CD8-positive, alpha-beta memory T cell (primary cell): ENCODE data around the gene MED27. TPM values are rescaled to one million over a fixed set of nuclear protein-coding genes. Genes with fewer than 3 reads are reported as not detected.
A peak's percentile ranks its signal among the peaks of the same experiment; 100 is the strongest.

Source experiments
- CTCF ChIA-PET: fragments of 350-600 bp; sonication (Branson Sonifier 250); formaldehyde crosslinking; loops from one replicate; lab custom pipeline; 2021; ENCODE audit warnings: antibody characterized with exemption; lab: Charles Lee
- POLR2A ChIA-PET: fragments of 350-600 bp; sonication (Branson Sonifier 250); formaldehyde crosslinking; loops from one replicate; lab custom pipeline; 2021; ENCODE audit warnings: antibody characterized with exemption; lab: Charles Lee
- DNase-seq, 5 donors: peaks; one replicate each; pipeline versions ENCODE4 v3.0.0 to v3.0.0-alpha.2; 2020 to 2022; ENCODE audit warnings: mixed read lengths in 1 of 5
- H3K27ac ChIP-seq: one replicate; pipeline ENCODE4 v1.7.0; 2013; ENCODE audit warnings: low read depth, mild to moderate bottlenecking, low read length, moderate library complexity
- H3K27me3 ChIP-seq: 2 replicates; pipeline ENCODE4 v1.7.0; 2013; ENCODE audit warnings: low read length, mild to moderate bottlenecking; ENCODE audit not compliant: insufficient read depth, poor library complexity, severe bottlenecking
- H3K36me3 ChIP-seq: 2 replicates; pipeline ENCODE4 v1.7.0; 2013; ENCODE audit warnings: mild to moderate bottlenecking, low read length, moderate library complexity; ENCODE audit not compliant: insufficient read depth
- H3K4me1 ChIP-seq: 2 replicates; pipeline ENCODE4 v1.7.0; 2013; ENCODE audit warnings: mild to moderate bottlenecking, low read length, moderate library complexity; ENCODE audit not compliant: insufficient read depth
- H3K4me3 ChIP-seq: 2 replicates; pipeline ENCODE4 v1.7.0; 2013; ENCODE audit warnings: mild to moderate bottlenecking, low read length
- H3K9me3 ChIP-seq: 2 replicates; pipeline ENCODE4 v1.7.0; 2013; ENCODE audit warnings: mild to moderate bottlenecking, low read length
- H3K27ac Mint-ChIP-seq, 8 donors: one replicate each; pipeline ENCODE4 v1.8.0; 2020 to 2021; ENCODE audit warnings: mixed read lengths in 8 of 8, mild to moderate bottlenecking in 6 of 8, inconsistent platforms in 3 of 8, moderate library complexity in 3 of 8
- H3K27me3 Mint-ChIP-seq, 2 donors: one replicate each; pipeline ENCODE4 v1.8.0; 2020 to 2021; ENCODE audit warnings: mixed read lengths in 2 of 2, mild to moderate bottlenecking in 1 of 2, moderate library complexity in 1 of 2
- H3K36me3 Mint-ChIP-seq, 3 donors: one replicate each; pipeline ENCODE4 v1.8.0; 2020 to 2021; ENCODE audit warnings: mixed read lengths in 3 of 3, inconsistent platforms in 1 of 3, mild to moderate bottlenecking in 1 of 3
- H3K4me1 Mint-ChIP-seq, 3 donors: one replicate each; pipeline ENCODE4 v1.8.0; 2020 to 2021; ENCODE audit warnings: mixed read lengths in 3 of 3, inconsistent platforms in 1 of 3, mild to moderate bottlenecking in 1 of 3
- H3K4me3 Mint-ChIP-seq, 7 donors: one replicate each; pipeline ENCODE4 v1.8.0; 2020 to 2021; ENCODE audit warnings: mixed read lengths in 7 of 7, mild to moderate bottlenecking in 6 of 7, moderate library complexity in 4 of 7, inconsistent platforms in 2 of 7
- H3K9me3 Mint-ChIP-seq, 5 donors: one replicate each; pipeline ENCODE4 v1.8.0; 2020 to 2022; ENCODE audit warnings: mixed read lengths in 5 of 5, mild to moderate bottlenecking in 3 of 5, moderate library complexity in 2 of 5, inconsistent platforms in 1 of 5
- polyA plus RNA-seq: library from polyadenylated mRNA; unstranded; fragments of 300-500 nt; fragmentation: Illumina TruSeq; gene quantifications from one replicate; pipeline ENCODE4 v1.2.3, GENCODE V29; 2021
- total RNA-seq, 2 experiments: library from RNA; stranded (reverse); gene quantifications; one replicate each; pipeline ENCODE4 v1.2.3, GENCODE V29; 2021

MED27 gene
- total and polyA plus RNA-seq, 3 experiments from 2014 or later: 31.6 to 39.7 (median 35.9) TPM

- no peaks in the 10 kb centered on the region for H3K27me3 ChIP-seq
- no peaks in the 10 kb centered on the region for H3K4me1 ChIP-seq
- no peaks in the 10 kb centered on the region for H3K4me1 Mint-ChIP-seq
- H3K4me3 ChIP-seq: no peak overlapping the region
- ChIA-PET CTCF (no interaction called here), POLR2A (no interaction called here)
- peak overlapping the region in 1 of 8 donors; percentile 30 for H3K27ac Mint-ChIP-seq
- no peaks in the 10 kb centered on the region for H3K36me3 ChIP-seq
- DNase-seq: no peak
- no peaks in the 10 kb centered on the region for H3K9me3 ChIP-seq
- no peak overlapping the region for H3K4me3 Mint-ChIP-seq
- H3K27me3 Mint-ChIP-seq: peaks cover 11 to 49% of the 10 kb centered on the region in 2 donors
- H3K36me3 Mint-ChIP-seq: no peaks in the 10 kb centered on the region
- H3K27ac ChIP-seq: no peak overlapping the region
- no peaks in the 10 kb centered on the region for H3K9me3 Mint-ChIP-seq
Observed at GRCh38 chr9:131815970-131816873, 263.4 kb downstream of the MED27 start.

DNA sequence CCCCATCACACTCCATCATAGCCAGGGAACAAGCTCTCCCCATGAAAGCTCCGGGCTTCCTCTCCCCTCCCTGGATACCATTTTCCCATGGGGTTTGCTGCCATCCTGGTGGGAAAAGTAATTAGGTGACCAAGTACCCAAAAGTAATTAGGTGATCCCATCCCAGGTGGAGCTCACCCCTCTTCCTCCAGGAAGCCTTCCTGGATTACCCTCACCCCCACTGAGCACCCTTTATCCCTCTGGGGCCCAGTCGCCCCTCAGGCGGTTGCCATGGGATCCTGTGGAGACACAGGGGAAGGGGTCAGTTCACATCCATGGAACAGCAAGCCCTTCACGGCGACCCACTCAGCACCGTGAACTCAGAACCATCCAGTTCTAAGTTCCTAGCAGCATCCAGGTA is 265.0 kb downstream of the MED27 start:
- CTCF ChIA-PET: no interaction called here
- Histone ChIP-seq H3K9me3 (no peaks in the 10 kb centered on the region), H3K27ac (no peak overlapping the region), H3K36me3 (no peaks in the 10 kb centered on the region), H3K4me1 (no peaks in the 10 kb centered on the region), H3K27me3 (no peaks in the 10 kb centered on the region), H3K4me3 (no peak overlapping the region)
- no peak overlapping the region for H3K4me3 Mint-ChIP-seq
- DNase-seq: no peak
- no peaks in the 10 kb centered on the region for H3K4me1 Mint-ChIP-seq
- H3K27ac Mint-ChIP-seq: no peak overlapping the region
- no peaks in the 10 kb centered on the region for H3K36me3 Mint-ChIP-seq
- no peaks in the 10 kb centered on the region for H3K9me3 Mint-ChIP-seq
- peaks cover 12 to 49% of the 10 kb centered on the region in 2 donors for H3K27me3 Mint-ChIP-seq
- POLR2A ChIA-PET: no interaction called here

DNA sequence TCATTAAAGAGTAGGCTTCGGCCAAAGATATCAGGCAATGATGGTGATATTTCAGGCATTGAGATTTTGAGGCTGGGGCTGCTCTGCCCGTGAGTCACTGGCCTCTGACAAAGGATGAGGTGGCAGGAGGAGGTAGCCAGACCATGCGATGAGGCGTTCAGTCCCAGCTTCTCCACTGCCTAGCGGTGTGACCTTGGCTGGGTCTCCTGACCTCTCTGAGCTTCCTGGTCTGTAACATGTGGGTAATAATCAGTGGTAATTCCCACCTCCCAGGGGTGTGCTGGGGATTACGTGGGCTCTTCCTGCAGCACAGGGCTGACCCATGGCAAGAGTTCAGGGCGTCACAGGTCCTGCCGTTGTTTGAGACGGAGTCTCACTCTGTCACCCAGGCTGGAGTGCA is 266.6 kb downstream of the MED27 start:
- DNase-seq: no peak
- Histone ChIP-seq H3K4me3 (no peak overlapping the region), H3K36me3 (no peaks in the 10 kb centered on the region), H3K27ac (no peak overlapping the region), H3K27me3 (no peaks in the 10 kb centered on the region), H3K9me3 (no peaks in the 10 kb centered on the region), H3K4me1 (no peaks in the 10 kb centered on the region)
- no peaks in the 10 kb centered on the region for H3K9me3 Mint-ChIP-seq
- H3K27me3 Mint-ChIP-seq: peaks cover 9 to 45% of the 10 kb centered on the region in 2 donors
- ChIA-PET CTCF (no interaction called here), POLR2A (interaction anchor here (0.5 kb wide), 1 partner anchor 1205 kb away, joined by 4 read pairs; no protein-coding TSS in a partner anchor)
- H3K4me1 Mint-ChIP-seq: no peaks in the 10 kb centered on the region
- H3K36me3 Mint-ChIP-seq: no peaks in the 10 kb centered on the region
- no peak overlapping the region for H3K27ac Mint-ChIP-seq
- H3K4me3 Mint-ChIP-seq: no peak overlapping the region

DNA sequence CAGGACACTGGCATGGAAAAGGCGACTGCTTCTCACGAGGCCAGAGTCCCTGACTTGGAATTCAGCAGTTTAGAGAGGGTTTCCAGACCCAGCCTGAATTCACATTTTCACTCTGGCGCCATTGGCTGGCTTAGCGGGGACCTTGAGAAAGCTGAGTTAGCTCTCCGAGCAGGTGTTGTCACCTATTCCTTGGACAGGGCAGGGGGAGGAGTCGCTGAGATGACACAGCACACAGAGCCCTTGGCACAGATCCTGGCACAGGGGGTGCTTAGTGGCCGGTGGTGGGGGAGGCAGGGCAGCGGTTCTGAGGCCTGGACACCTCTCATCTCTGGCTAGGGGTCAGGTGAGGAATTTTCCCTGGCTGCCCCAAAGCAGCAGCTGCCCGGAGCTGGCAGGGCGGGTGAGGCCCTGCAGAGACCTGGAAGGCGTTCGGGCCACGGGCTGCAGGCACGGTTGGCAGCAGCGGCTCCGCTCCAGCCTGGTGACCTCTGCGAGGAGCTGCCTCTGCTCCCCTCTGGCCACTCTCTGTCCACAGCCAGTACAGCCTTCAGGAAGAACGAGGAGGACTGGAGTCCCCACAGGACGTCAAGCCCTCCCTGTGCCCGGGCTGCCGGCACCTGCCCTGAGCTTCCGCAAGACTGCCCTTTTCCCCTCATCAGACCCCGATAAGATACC is 267.4 kb downstream of the MED27 start:
- POLR2A ChIA-PET: interaction anchor here (0.5 kb wide), 1 partner anchor 1206 kb away, joined by 4 read pairs; no protein-coding TSS in a partner anchor
- Mint-ChIP-seq H3K9me3 (no peaks in the 10 kb centered on the region), H3K4me3 (no peak overlapping the region), H3K4me1 (no peaks in the 10 kb centered on the region), H3K27ac (peak overlapping the region in 2 of 8 donors; percentile 10 to 38), H3K36me3 (no peaks in the 10 kb centered on the region), H3K27me3 (peaks cover 7 to 48% of the 10 kb centered on the region in 2 donors)
- Histone ChIP-seq H3K36me3 (no peaks in the 10 kb centered on the region), H3K4me1 (no peaks in the 10 kb centered on the region), H3K9me3 (no peaks in the 10 kb centered on the region), H3K4me3 (no peak overlapping the region), H3K27me3 (no peaks in the 10 kb centered on the region), H3K27ac (no peak overlapping the region)
- DNase-seq: no peak
- CTCF ChIA-PET: no interaction called here

DNA sequence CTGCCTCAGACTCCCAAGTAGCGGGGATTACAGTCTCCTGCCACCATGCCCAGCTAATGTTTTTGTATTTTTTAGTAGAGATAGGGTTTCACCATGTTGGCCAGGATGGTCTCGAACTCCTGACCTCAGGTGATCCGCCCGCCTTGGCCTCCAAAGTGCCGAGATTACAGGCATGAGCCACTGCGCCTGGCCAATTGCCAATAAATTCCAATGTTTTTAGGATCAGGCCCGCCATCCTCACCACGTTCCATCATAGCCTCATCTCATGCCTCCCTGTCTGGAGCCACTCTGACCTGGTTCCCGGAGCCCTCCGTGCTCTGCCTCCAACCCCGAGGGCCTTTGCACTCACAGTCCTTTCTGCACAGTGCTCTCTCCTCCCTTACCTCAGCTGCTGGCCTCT is 268.3 kb downstream of the MED27 start:
- Mint-ChIP-seq H3K9me3 (no peaks in the 10 kb centered on the region), H3K27ac (peak overlapping the region in 1 of 8 donors; percentile 86), H3K4me1 (no peaks in the 10 kb centered on the region), H3K36me3 (no peaks in the 10 kb centered on the region), H3K27me3 (peaks cover 9 to 52% of the 10 kb centered on the region in 2 donors), H3K4me3 (no peak overlapping the region)
- no peaks in the 10 kb centered on the region for H3K27me3 ChIP-seq
- H3K27ac ChIP-seq: no peak overlapping the region
- ChIA-PET POLR2A (no interaction called here), CTCF (no interaction called here)
- DNase-seq: no peak
- H3K4me1 ChIP-seq: no peaks in the 10 kb centered on the region
- H3K4me3 ChIP-seq: no peak overlapping the region
- no peaks in the 10 kb centered on the region for H3K9me3 ChIP-seq
- no peaks in the 10 kb centered on the region for H3K36me3 ChIP-seq

GRCh38 chr9:131810351-131811170 is 269.1 kb downstream of the MED27 start:
- Mint-ChIP-seq H3K27ac (no peak overlapping the region), H3K36me3 (no peaks in the 10 kb centered on the region), H3K4me3 (no peak overlapping the region), H3K9me3 (peaks cover 0 to 2% (median 0%) of the 10 kb centered on the region in 5 donors), H3K27me3 (peaks cover 13 to 54% of the 10 kb centered on the region in 2 donors), H3K4me1 (no peaks in the 10 kb centered on the region)
- no peak for DNase-seq
- H3K9me3 ChIP-seq: no peaks in the 10 kb centered on the region
- H3K36me3 ChIP-seq: no peaks in the 10 kb centered on the region
- no peak overlapping the region for H3K4me3 ChIP-seq
- no peaks in the 10 kb centered on the region for H3K4me1 ChIP-seq
- POLR2A ChIA-PET: no interaction called here
- no peak overlapping the region for H3K27ac ChIP-seq
- CTCF ChIA-PET: interaction anchor here (1.8 kb wide), 1 partner anchor 10 kb away, joined by 4 read pairs; no protein-coding TSS in a partner anchor
- H3K27me3 ChIP-seq: no peaks in the 10 kb centered on the region
